ENCODE measurements around the gene CTDSPL.
A peak's percentile ranks its signal among the peaks of the same experiment; 100 is the strongest.
"Not testable (repeated sequence)": the region's sequence is repeated elsewhere in the genome, so short reads cannot be mapped to it uniquely, and the experiment has no call there.

The CTDSPL gene

DNA sequence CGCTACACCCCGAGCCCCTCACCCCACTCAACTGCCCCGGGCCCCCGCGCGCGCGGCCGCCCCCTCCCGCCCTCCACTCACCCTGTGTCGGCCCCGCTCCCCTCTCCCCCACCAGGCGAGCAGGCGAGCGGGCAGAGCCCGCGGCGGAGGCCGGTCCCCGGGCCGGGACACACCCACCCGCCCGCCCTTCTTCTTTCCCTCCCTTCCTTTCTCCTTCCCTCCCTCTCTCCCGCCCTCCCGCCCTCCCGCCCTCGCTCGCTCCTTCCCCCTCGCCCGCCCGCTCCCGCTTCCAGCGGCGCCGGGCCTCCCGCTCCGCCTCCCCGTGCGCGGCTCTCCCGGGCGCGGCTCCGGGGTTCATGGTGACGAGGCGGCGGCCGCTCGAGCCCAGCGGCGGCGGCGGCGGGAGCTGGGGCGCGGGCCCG is at the start of gene CTDSPL:
Gene CTDSPL, plus strand, starts transcription at position 261 of the 422 bp plus-strand sequence. CDS start 320 bp downstream, outside the sequence.
- H3K9me3 Mint-ChIP-seq: no peaks in the 10 kb centered on the region
- peak within 1 kb of the TSS; percentile 86 for H3K27ac Mint-ChIP-seq
- H3K36me3 Mint-ChIP-seq (ENCODE audit: low read depth): peaks cover 6% of the 10 kb centered on the region
- H3K27me3 Mint-ChIP-seq: peaks cover 11% of the 10 kb centered on the region
- intact Hi-C loops (cut with micrococcal nuclease): no loop called here
- H3K4me1 Mint-ChIP-seq (ENCODE audit: low read depth): peaks cover 41% of the 10 kb centered on the region
- H3K4me3 Mint-ChIP-seq: peak within 1 kb of the TSS; percentile 86

DNA sequence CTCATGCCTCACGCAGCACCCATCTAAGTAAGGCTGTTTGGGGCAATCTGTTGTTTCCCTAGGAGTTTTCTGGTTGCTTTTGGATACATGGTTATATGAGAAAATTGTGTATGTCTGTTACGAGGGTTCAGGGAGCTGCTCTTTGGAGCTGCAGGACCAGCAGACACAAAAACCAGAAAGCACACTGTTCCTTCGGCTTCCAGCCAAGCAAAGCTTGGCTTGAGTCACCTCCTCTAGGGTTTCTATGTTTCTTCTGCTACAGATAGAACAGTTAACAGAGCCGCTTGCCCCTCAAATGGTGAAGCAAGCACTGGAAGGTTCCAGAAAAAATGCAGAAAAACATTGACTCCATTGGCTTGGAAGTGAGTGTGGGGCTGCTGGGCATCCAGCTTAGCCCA is 49.2 kb upstream of the CTDSPL start:
- Mint-ChIP-seq H3K9me3 (no peaks in the 10 kb centered on the region), H3K4me1 (ENCODE audit: low read depth) (peaks cover 34% of the 10 kb centered on the region), H3K27ac (peak overlapping the region; percentile 61), H3K36me3 (ENCODE audit: low read depth) (no peaks in the 10 kb centered on the region), H3K27me3 (no peaks in the 10 kb centered on the region), H3K4me3 (no peak overlapping the region)
- intact Hi-C loops (cut with micrococcal nuclease): no loop called here

GRCh38 chr3:37813403-37813802 is 48.3 kb upstream of the CTDSPL start:
- H3K27me3 Mint-ChIP-seq: no peaks in the 10 kb centered on the region
- H3K4me3 Mint-ChIP-seq: no peak overlapping the region
- H3K4me1 Mint-ChIP-seq (ENCODE audit: low read depth): peaks cover 35% of the 10 kb centered on the region
- H3K9me3 Mint-ChIP-seq: no peaks in the 10 kb centered on the region
- no peak overlapping the region for H3K27ac Mint-ChIP-seq
- intact Hi-C loops (cut with micrococcal nuclease): no loop called here
- no peaks in the 10 kb centered on the region for H3K36me3 Mint-ChIP-seq (ENCODE audit: low read depth)

- no peak overlapping the region for H3K27ac Mint-ChIP-seq
- no peak overlapping the region for H3K4me3 Mint-ChIP-seq
- no peaks in the 10 kb centered on the region for H3K9me3 Mint-ChIP-seq
- H3K36me3 Mint-ChIP-seq (ENCODE audit: low read depth): no peaks in the 10 kb centered on the region
- intact Hi-C loops (cut with micrococcal nuclease): no loop called here
- peaks cover 42% of the 10 kb centered on the region for H3K4me1 Mint-ChIP-seq (ENCODE audit: low read depth)
- no peaks in the 10 kb centered on the region for H3K27me3 Mint-ChIP-seq
These were observed 47.1 kb upstream of the CTDSPL start for GRCh38 chr3:37814547-37814946.

DNA sequence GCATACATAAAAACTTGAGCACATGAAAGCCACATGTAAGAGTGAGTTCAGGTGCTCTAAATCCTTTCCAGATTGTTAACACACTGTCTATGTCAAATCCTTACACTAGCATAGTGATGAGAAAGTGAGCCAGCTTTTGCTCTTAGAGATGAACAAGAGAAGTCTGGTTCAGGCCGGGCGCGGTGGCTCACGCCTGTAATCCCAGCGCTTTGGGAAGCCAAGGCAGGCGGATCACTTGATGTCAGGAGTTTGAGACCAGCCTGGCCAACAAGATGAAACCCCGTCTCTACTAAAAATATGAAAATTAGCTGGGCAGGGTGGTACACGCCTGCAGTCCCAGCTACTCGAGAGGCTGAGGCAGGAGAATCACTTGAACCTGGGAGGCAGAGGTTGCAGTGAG is 46.5 kb upstream of the CTDSPL start:
- H3K9me3 Mint-ChIP-seq; H3K4me3 Mint-ChIP-seq; H3K27me3 Mint-ChIP-seq; H3K36me3 Mint-ChIP-seq (ENCODE audit: low read depth); H3K27ac Mint-ChIP-seq; intact Hi-C loops (cut with micrococcal nuclease): not testable (repeated sequence)
- H3K4me1 Mint-ChIP-seq (ENCODE audit: low read depth): peaks cover 42% of the 10 kb centered on the region

DNA sequence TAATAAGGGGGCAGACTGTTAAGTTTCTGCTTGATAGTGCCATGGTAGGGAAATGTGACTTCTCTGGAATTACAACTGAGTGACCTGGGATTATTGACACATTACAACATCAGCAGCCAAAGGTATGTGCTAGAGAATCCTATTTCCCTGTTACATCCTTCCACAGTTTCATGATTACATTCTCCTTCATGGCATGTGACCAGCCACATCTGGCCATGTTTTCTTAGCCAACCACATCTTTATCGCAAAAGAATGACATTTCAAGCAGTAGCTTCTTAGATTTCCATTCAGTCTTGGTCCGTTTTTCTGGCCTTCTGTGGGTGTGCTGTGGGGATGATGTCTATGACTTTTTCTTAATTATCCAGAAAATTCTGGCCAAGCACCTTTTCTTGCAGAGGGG is 45.4 kb upstream of the CTDSPL start:
- Mint-ChIP-seq H3K9me3 (no peaks in the 10 kb centered on the region), H3K4me3 (no peak overlapping the region), H3K27ac (no peak overlapping the region), H3K4me1 (ENCODE audit: low read depth) (peaks cover 37% of the 10 kb centered on the region), H3K27me3 (no peaks in the 10 kb centered on the region), H3K36me3 (ENCODE audit: low read depth) (no peaks in the 10 kb centered on the region)
- intact Hi-C loops (cut with micrococcal nuclease): no loop called here

- intact Hi-C loops (cut with micrococcal nuclease): no loop called here
- H3K27ac Mint-ChIP-seq: no peak overlapping the region
- no peak overlapping the region for H3K4me3 Mint-ChIP-seq
- H3K27me3 Mint-ChIP-seq: no peaks in the 10 kb centered on the region
- H3K9me3 Mint-ChIP-seq: no peaks in the 10 kb centered on the region
- no peaks in the 10 kb centered on the region for H3K36me3 Mint-ChIP-seq (ENCODE audit: low read depth)
- peaks cover 9% of the 10 kb centered on the region for H3K4me1 Mint-ChIP-seq (ENCODE audit: low read depth)
These were observed 42.1 kb upstream of the CTDSPL start for GRCh38 chr3:37819591-37819990.

- H3K27me3 Mint-ChIP-seq: no peaks in the 10 kb centered on the region
- H3K9me3 Mint-ChIP-seq: no peaks in the 10 kb centered on the region
- intact Hi-C loops (cut with micrococcal nuclease): no loop called here
- H3K4me3 Mint-ChIP-seq: no peak overlapping the region
- peaks cover 7% of the 10 kb centered on the region for H3K4me1 Mint-ChIP-seq (ENCODE audit: low read depth)
- no peaks in the 10 kb centered on the region for H3K36me3 Mint-ChIP-seq (ENCODE audit: low read depth)
- H3K27ac Mint-ChIP-seq: no peak overlapping the region
These were observed 41.4 kb upstream of the CTDSPL start for GRCh38 chr3:37820286-37820685.

DNA sequence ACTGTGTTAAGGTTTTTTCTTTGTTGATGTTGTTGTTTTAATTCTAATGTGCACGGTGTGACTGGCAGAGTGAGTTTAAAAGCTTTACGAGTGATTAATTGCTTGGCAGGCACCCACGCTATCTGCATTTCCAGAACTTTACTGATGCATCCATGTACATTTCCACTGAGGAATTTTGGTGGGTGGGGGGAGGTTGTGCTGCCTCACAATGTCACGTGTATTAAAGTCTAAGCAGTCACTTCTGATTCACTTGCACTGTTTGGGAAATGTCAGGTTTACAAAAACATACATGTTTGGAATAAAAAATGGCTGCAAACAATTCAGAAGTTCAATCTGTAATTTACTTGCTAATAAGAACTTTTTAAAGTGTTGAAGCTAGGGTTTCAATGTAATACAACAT is 38.5 kb upstream of the CTDSPL start:
- no peak overlapping the region for H3K27ac Mint-ChIP-seq
- H3K27me3 Mint-ChIP-seq: no peaks in the 10 kb centered on the region
- intact Hi-C loops (cut with micrococcal nuclease): no loop called here
- no peaks in the 10 kb centered on the region for H3K9me3 Mint-ChIP-seq
- H3K4me1 Mint-ChIP-seq (ENCODE audit: low read depth): peaks cover 7% of the 10 kb centered on the region
- H3K36me3 Mint-ChIP-seq (ENCODE audit: low read depth): no peaks in the 10 kb centered on the region
- H3K4me3 Mint-ChIP-seq: no peak overlapping the region

- no peaks in the 10 kb centered on the region for H3K4me1 Mint-ChIP-seq (ENCODE audit: low read depth)
- no peak overlapping the region for H3K4me3 Mint-ChIP-seq
- no peaks in the 10 kb centered on the region for H3K9me3 Mint-ChIP-seq
These were observed 37.4 kb upstream of the CTDSPL start for GRCh38 chr3:37824090-37824953.

DNA sequence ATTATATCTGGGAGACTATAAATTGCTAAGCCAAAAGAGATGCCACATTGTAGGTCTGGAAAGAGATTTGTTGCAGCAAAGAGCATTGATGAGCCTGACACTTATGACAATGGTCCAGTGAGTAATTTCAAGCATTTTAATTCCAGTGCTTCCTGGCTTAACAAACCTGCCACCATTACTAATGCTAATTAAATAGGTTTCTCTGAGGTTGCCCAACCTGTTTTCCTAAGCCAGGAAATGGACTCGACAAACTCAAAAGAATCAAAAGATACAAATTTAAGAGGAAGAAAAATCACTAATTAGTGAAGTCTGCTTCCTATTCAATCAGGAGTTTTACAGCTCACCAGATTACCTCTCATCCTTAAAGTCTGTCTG is 36.7 kb upstream of the CTDSPL start:
- H3K4me3 Mint-ChIP-seq: no peak overlapping the region
- no peaks in the 10 kb centered on the region for H3K27me3 Mint-ChIP-seq
- H3K9me3 Mint-ChIP-seq: no peaks in the 10 kb centered on the region
- intact Hi-C loops (cut with micrococcal nuclease): no loop called here
- no peaks in the 10 kb centered on the region for H3K36me3 Mint-ChIP-seq (ENCODE audit: low read depth)
- H3K4me1 Mint-ChIP-seq (ENCODE audit: low read depth): no peaks in the 10 kb centered on the region
- H3K27ac Mint-ChIP-seq: no peak overlapping the region

More at GRCh38 chr3:37824090-37824953, 37.4 kb upstream of the CTDSPL start:
- Mint-ChIP-seq H3K36me3 (ENCODE audit: low read depth) (no peaks in the 10 kb centered on the region), H3K27me3 (no peaks in the 10 kb centered on the region), H3K27ac (no peak overlapping the region)
- intact Hi-C loops (cut with micrococcal nuclease): no loop called here

DNA sequence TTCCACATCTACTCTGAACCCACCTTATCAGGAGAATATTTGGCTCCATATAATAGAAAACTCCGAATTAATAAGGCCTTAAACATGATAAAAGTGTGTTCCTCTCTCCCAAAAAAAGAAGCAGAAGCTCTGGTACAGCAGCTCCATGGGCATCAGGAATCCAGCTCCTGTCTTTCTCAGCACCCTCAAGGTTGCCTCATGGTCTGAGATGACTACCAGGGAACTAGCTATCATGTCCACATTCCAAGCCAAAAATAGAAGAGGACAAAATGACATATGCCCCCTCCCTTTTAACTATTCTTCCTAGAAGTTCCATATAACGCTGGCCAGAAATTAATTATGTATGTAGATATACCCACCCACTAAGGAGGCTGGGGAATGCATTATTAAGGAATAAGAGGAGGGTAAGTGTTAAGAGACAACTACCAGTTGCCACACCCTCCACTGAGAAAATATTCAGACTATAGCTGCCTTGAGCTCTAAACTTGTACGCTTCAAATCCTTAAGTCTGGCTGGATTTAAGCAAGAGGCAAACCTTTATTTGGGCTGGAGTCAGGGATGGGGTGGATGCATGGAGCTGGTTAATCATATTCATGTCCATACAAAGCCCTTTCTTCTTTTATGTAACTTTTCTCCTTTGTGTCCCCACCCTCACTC is 35.8 kb upstream of the CTDSPL start:
- no peaks in the 10 kb centered on the region for H3K4me1 Mint-ChIP-seq (ENCODE audit: low read depth)
- H3K27ac Mint-ChIP-seq: no peak overlapping the region
- no peaks in the 10 kb centered on the region for H3K36me3 Mint-ChIP-seq (ENCODE audit: low read depth)
- no peaks in the 10 kb centered on the region for H3K9me3 Mint-ChIP-seq
- H3K4me3 Mint-ChIP-seq: no peak overlapping the region
- no peaks in the 10 kb centered on the region for H3K27me3 Mint-ChIP-seq
- intact Hi-C loops (cut with micrococcal nuclease): no loop called here

- Mint-ChIP-seq H3K27ac (no peak overlapping the region), H3K27me3 (no peaks in the 10 kb centered on the region), H3K4me3 (no peak overlapping the region), H3K9me3 (no peaks in the 10 kb centered on the region), H3K36me3 (ENCODE audit: low read depth) (no peaks in the 10 kb centered on the region), H3K4me1 (ENCODE audit: low read depth) (no peaks in the 10 kb centered on the region)
- intact Hi-C loops (cut with micrococcal nuclease): no loop called here
These were observed 35.2 kb upstream of the CTDSPL start for GRCh38 chr3:37826502-37826901.

DNA sequence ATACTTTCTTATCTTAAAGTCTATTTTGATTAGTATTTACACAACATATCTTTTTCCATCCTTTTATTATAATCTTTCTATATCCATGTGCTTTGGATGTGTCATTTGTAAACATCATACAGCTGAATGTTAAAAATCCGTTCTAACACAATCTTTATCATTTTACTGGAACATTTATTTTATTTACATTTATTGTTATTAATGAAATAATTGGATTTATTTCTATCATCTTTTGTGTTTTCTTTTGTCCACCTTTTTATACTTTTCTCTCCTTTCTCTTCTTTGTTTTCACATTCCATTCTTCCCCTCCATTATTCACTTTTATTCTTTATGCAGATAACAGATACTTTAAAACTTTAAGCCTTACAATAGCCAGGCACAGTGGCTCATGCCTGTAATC is 34.7 kb upstream of the CTDSPL start:
- intact Hi-C loops (cut with micrococcal nuclease): no loop called here
- H3K4me1 Mint-ChIP-seq (ENCODE audit: low read depth): no peaks in the 10 kb centered on the region
- H3K27me3 Mint-ChIP-seq: no peaks in the 10 kb centered on the region
- no peak overlapping the region for H3K4me3 Mint-ChIP-seq
- H3K27ac Mint-ChIP-seq: no peak overlapping the region
- no peaks in the 10 kb centered on the region for H3K9me3 Mint-ChIP-seq
- no peaks in the 10 kb centered on the region for H3K36me3 Mint-ChIP-seq (ENCODE audit: low read depth)

All from dendritic cell treated with granulocyte-macrophage colony-stimulating factor and Interleukin-4, amounts not matched to agents 40 ng/mL and 50 ng/mL, for 4 days (primary cell).